NCI-H345 (cell line): ENCODE data around the gene GET4.
"Not testable (repeated sequence)": the region's sequence is repeated elsewhere in the genome, so short reads cannot be mapped to it uniquely, and the experiment has no call there.

Experiments used
- DNase-seq: peaks from one replicate; lab custom pipeline; 2025; lab: John Stamatoyannopoulos, UW

Gene GET4

GRCh38 chr7:916291-916941 is 40.1 kb downstream of the GET4 start:
- DNase-seq, result peak; percentile 35

- no peak for DNase-seq
Measured at GRCh38 chr7:917255-918117, 41.1 kb downstream of the GET4 start.

DNA sequence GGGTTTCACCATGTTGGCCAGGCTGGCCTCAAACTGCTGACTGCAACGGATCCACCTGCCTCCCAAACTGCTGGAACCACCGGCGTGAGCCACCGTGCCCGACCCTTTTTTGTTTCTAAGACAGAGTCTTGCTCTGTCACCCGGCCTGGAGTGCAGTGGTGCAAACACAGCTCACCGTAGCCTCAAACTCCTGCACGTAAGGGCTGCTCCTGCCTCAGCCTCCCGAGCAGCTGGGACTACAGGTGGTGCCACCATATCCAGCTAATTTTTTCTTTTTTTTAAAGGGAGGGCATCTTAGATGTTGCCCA is 41.7 kb downstream of the GET4 start:
- DNase-seq, result no peak

DNA sequence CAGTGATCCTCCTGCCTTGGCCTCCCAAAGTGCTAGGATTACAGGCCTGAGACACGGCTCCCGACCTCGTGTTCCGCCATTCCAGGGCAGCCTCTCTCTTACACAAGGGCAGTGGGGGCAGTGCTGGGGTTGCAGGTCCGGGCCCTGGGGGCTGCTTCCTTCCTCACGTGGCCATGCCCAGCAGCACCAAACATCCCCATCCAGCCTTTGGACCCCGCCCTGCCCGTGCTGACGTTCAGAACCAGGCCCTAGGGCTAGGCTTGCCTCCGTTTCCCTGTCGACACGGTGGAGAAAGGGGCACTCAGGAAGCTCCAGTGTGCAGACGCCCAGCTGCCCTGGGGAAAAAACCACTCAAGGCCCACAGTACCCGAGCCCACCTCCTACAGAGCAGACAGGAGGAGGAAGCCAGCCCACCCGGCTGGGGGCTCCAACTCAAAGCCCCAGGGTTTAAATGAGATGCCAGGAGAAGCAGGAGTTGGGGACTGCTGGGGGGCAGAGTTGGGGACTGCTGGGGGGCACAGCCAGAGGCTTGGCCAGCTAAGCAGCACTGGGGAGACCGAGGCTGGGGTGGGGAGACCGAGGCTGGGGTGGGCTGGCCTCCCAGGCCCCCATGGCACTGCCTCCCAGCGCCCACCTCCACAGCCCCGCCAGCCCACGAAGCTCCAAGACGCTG is 42.2 kb downstream of the GET4 start:
- DNase-seq, result no peak

GRCh38 chr7:919114-919442 is 42.7 kb downstream of the GET4 start:
- no peak for DNase-seq

DNA sequence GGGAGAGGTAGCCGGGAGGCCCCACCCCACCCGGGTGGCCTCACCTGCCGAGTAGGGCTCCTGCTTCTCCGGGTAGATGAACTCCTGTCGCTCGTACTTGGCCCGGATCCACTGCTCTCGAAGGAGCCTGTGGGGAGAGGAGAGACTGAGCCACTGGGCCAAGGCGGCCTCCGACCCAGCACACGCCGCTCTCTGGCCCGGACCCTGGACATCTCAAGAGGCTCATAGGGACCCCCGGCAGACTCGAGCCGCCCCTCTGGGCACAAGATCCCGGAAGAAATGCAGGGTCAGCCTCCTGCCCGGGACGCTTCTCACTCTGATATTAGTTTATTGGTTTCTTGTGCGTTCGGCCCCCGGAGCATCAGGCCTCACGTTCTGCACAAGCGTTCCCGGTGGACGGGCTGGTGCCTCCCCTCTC is 43.6 kb downstream of the GET4 start:
- DNase-seq, result peak; percentile 8

DNA sequence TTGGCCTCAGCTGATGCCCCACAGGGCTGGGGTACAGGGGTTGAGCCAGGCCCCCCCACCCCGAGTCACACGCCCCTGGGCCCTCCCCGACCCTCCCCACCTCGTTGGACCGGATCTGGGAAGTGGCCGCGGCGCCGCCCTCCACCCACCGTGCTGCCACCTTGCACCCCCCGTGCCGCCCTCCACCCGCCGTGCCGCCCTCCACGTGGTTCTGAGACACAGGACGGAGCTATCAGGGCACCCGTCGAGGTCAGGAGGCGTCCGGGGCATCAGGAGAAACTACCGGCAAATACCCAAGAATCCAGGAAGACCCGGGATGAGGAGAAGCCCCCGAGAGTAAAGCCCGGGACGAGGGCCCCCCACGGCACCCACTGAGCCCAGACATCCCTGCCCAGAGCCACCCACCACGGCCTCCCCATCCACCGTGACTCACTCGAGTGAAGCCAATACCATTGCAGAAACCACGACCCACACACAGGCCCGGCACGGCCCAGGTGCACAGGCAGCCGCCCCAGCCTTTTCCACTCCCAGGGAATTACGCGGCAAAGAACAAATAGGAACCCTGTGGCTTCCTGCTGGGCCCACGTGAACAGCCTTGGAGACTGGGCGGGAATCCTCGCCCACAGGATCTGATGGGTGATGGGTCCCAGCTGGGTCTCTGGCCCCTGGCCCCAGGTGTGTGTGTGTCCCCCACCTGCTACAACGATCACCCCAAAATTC is 44.2 kb downstream of the GET4 start:
- DNase-seq, result no peak

DNA sequence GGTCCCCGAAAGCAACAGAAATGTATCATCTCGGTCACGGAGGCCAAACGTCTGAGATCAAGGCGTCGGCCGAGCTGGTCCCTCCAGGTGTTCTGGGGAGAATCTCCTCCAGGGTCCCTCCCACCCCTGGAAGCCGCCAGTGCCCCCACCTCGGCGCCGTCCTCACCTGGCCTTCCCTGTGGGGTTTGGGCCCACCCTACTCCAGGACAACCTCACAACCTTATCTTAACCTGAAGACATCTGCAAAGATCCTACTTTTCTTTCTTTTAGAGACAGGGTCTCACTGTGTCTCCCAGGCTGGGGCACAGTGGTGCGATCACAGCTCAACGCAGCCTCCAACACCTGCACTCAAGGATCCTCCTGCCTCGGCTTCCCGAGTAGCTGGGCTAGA is 44.7 kb downstream of the GET4 start:
- DNase-seq, result no peak

DNA sequence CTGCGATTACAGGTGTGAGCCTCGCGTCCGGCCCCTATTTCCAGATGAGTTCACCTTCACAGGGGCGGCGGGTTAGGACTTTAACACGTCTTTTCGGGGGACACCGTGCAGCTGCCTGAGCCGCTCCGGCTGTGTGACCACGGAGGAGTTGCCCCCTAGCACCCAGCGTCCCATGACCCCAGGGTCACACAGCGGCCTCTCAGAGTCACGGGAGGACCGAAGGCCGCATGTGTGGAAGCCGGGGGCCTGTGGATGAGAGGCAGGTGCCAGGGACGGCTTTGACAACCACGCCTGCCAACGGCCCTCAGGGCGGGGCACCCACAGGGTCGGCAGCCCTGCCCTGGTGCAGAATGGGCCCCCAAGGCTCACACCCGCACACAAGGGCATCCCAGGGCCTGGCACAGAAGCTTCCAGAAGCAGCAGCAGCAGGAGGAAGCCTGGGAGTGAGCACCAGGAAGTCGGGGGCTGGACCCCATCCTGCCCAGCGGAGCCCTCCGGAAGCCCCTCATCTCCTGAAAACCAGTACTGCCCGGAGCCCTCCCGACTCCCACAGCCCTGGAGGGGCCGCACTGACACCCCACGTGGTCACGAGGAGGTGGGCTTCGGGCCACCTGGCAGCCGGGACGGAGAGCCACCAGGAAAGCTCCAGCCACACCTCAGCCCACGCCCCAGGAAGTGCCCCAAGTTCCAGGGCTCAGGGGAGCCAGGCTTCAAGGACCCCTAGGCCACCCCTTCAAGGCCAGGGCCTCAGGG is 45.4 kb downstream of the GET4 start:
- no peak for DNase-seq

GRCh38 chr7:922334-923107 is 46.2 kb downstream of the GET4 start:
- DNase-seq, result no peak

- no peak for DNase-seq
Measured at GRCh38 chr7:923108-924041, 47.0 kb downstream of the GET4 start.

- not testable (repeated sequence) for DNase-seq
Measured at GRCh38 chr7:924042-924441, 47.7 kb downstream of the GET4 start.

DNA sequence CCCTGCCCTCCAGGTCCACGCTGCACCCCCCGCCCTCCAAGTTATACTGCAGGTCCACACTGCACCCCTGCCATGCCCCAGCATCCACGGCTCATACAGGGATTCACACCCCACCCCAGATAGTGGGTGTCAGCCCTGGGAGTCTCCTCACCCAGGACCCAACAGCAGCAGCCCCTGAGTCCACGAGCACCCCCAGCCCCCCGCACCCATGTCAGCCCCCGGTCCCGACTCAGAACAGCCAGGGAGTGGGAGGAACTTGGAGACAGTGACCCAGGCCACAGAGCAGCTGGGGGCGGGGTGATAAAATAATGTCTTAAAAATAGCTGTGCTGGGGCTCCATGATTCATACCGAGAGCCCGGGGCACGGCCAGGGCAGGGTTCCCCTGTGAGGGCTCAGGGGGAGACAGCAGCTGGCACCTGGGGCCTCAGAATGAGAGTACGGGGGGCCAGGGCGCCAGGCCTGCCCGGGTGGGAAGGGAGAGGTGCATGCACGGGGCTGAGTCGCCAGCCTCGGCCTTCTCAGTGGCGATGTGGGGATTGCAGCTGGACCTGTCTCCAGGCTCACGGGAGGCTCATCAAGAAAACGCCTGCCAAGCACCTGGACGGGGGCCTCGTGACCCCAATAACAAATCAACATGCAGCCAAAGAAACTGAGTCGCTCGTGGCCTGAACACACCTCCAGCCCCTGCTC is 48.3 kb downstream of the GET4 start:
- no peak for DNase-seq

GRCh38 chr7:925601-926000 is 49.2 kb downstream of the GET4 start:
- DNase-seq, result no peak

DNA sequence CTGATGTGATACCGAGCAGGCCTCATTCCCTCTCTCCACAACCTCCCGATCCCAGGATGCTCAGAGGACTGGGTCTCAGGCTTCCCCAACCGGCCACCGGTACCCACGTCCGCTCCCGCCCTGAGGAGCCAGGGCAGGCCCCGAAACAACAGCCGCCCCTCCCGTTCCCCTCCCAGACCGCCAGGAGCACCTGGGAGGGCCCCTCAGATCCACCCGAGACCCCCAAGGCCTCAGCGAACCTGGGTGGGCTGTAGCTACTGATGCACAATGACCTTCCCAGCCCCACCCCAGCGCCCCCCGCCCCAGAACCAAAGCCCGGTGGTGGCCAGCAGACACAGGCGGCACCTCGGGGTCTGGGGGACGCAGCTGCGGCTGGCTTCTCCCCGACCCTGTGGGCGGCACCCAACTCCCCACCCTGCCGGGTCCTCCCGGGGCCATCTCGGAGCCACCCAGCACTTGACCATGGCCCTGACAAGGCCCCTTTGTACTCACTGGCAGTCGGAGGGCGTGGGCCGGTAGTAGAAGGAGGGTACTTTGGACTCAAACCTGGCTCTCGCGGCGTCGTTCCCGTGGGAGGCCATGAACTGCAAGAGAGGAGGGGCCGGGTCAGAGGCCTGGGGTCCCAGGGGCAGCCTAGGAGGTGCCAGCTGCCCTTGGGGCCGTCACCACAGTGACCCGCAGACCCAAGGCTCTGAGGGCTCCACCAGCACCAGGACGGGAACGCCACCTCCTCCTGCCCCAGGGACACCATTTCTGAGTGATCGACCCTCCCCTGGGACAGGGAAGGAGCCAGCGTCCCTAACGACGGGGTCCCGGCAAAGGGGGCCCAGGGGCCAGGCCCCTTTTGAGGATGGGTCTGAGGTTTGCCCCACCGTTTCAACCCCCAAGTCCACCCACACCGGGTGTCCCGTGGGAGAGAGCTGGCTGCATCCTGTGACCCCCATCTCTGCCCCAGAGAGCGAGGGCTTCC is 50.0 kb downstream of the GET4 start:
- DNase-seq, result no peak

- DNase-seq, result no peak
Measured at GRCh38 chr7:927031-927671, 50.8 kb downstream of the GET4 start.

DNA sequence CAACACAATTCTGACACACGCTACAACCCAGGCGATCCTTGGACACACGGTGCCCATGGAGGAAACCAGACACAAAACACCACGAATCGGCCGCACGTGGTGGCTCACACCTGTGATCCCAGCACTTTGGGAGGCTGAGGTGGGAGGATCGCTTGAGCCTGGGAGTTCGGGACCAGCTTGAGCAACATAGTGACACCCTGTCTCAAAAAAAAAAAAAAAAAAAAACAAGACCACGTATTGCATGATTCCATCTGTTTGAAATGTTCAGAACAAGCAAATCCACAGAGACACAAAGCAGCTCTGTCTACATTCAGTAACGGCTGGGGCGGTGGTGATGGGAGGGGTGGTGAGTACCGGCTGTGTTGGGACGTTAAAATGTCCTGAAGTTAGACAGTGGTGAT is 53.0 kb downstream of the GET4 start:
- DNase-seq, result no peak
